K562 (cell line): Measurements from ENCODE around the gene CAMP. TPM values are rescaled to one million over a fixed set of nuclear protein-coding genes. Genes with fewer than 3 reads are reported as not detected.

Experiments
- ATAC-seq: fragments of 200-7000 bp; cut with Tn5 transposase; 3 replicates; pipeline ENCODE4 v1.9.1; 2020; ENCODE audit warnings: moderate library complexity
- BruUV-seq: library from RNA; stranded (reverse); fragments of 400-500 nt; replicated peaks from 2 replicates; lab custom pipeline; 2021; lab: Mats Ljungman, UMichigan
- CTCF ChIA-PET: fragments of 300-600 bp; formaldehyde crosslinking; extraction: SDS; loops from one replicate; lab custom pipeline; 2021; ENCODE audit warnings: low intra/inter-chr PET ratio; lab: Yijun Ruan, JAX
- POLR2A ChIA-PET: fragments of 300-600, 350-650 bp; sonication (Branson Sonifier 250); formaldehyde crosslinking; extraction: SDS; loops from one replicate; lab custom pipeline; 2021; ENCODE audit warnings: antibody characterized with exemption, inconsistent platforms; lab: Yijun Ruan, JAX
- DNase-seq, 4 experiments: peaks; one replicate each; pipeline versions ENCODE4 v3.0.0 to v3.0.0-alpha.2; 2011 to 2018; ENCODE audit warnings: low spot score in 3 of 4, mixed read lengths in 3 of 4; ENCODE audit errors: extremely low read depth in 1 of 4
- FAIRE-seq: peaks from 2 replicates; lab custom pipeline; 2011; peaks lifted over from hg19 to GRCh38; lab: Jason Lieb, UNC
- H2AFZ ChIP-seq: 2 replicates; pipeline ENCODE4 v1.6.0; 2011; ENCODE audit warnings: low read depth, low read length, control low read depth, inconsistent platforms
- H3K27ac ChIP-seq: fragments of 200-600 bp; 3 replicates; pipeline ENCODE4 v1.8.0; 2011; ENCODE audit warnings: low read depth, mild to moderate bottlenecking, control low read depth, inconsistent platforms, low read length, moderate library complexity, mixed read lengths; ENCODE audit errors: extremely low read depth
- H3K27me3 ChIP-seq, 2 experiments: fragments of 300-600 bp in 1 of 2; 2 replicates in 1 of 2; 3 replicates in 1 of 2; pipeline versions ENCODE4 v1.6.0 to v1.8.0; 2011; ENCODE audit warnings: inconsistent platforms in 2 of 2, low read length in 2 of 2, mild to moderate bottlenecking in 1 of 2, mixed read lengths in 1 of 2, moderate library complexity in 1 of 2; ENCODE audit not compliant: control insufficient read depth in 2 of 2, insufficient read depth in 2 of 2
- H3K36me3 ChIP-seq: fragments of 300-600 bp; 3 replicates; pipeline ENCODE4 v1.8.0; 2011; ENCODE audit warnings: mild to moderate bottlenecking, low read length, inconsistent platforms; ENCODE audit not compliant: control insufficient read depth, insufficient read depth
- H3K4me1 ChIP-seq, 2 experiments: fragments of 200-600 bp in 1 of 2; replicated peaks in 1 of 2; 2 replicates in 1 of 2; 3 replicates in 1 of 2; pipeline versions ENCODE4 v1.5.1 to v1.8.0; 2011; ENCODE audit warnings: inconsistent platforms in 2 of 2, low read length in 2 of 2, mild to moderate bottlenecking in 1 of 2, mixed read lengths in 1 of 2, moderate library complexity in 1 of 2; ENCODE audit not compliant: control insufficient read depth in 2 of 2, insufficient read depth in 2 of 2
- H3K4me2 ChIP-seq: 2 replicates; pipeline ENCODE4 v1.6.1; 2011; ENCODE audit warnings: low read length, control low read depth, inconsistent platforms, mixed read lengths; ENCODE audit not compliant: insufficient read depth
- H3K4me3 ChIP-seq: fragments of 200-600 bp; sonication (generic), shearing (Covaris generic); 2 replicates; pipeline ENCODE4 v1.5.1; 2016; ENCODE audit warnings: control low read depth, inconsistent platforms
- H3K79me2 ChIP-seq: fragments of 200-600 bp; 3 replicates; pipeline ENCODE4 v1.8.0; 2011; ENCODE audit warnings: low read length, inconsistent platforms; ENCODE audit not compliant: control insufficient read depth, insufficient read depth
- H3K9ac ChIP-seq, 2 experiments: 2 replicates each; pipeline versions ENCODE4 v1.6.0 to v1.6.1; 2011; ENCODE audit warnings: low read depth in 2 of 2, low read length in 2 of 2, control low read depth in 1 of 2, inconsistent platforms in 1 of 2, mild to moderate bottlenecking in 1 of 2, mixed read lengths in 1 of 2; ENCODE audit not compliant: insufficient read depth in 1 of 2
- H3K9me1 ChIP-seq: one replicate; pipeline ENCODE4 v1.6.0; 2011; ENCODE audit warnings: inconsistent platforms, mild to moderate bottlenecking, low read length, moderate library complexity; ENCODE audit not compliant: control insufficient read depth, insufficient read depth
- H3K9me3 ChIP-seq: replicated peaks from 2 replicates; pipeline ENCODE4 v1.5.1; 2011; ENCODE audit warnings: low read depth, low read length, inconsistent platforms; ENCODE audit not compliant: control insufficient read depth, insufficient read depth
- H4K20me1 ChIP-seq: replicated peaks from 2 replicates; pipeline ENCODE4 v1.6.1; 2011; ENCODE audit warnings: low read length, inconsistent platforms, mixed read lengths; ENCODE audit not compliant: control insufficient read depth, insufficient read depth
- EGR1 ChIP-seq: fragments of 450-650 bp; conservative IDR thresholded peaks from 2 replicates; pipeline ENCODE4 v1.6.1; 2017; ENCODE audit warnings: mild to moderate bottlenecking
- MAFF ChIP-seq: IDR thresholded peaks from 2 replicates; pipeline ENCODE4 v1.6.1; 2012; ENCODE audit warnings: low read length, improper control_type of control experiment
- RFX1 ChIP-seq: fragments of 450-650 bp; IDR thresholded peaks from 2 replicates; pipeline ENCODE4 v1.6.1; 2016; ENCODE audit warnings: mild to moderate bottlenecking, moderate library complexity
- WGBS: fragments of 100-300 bp; shearing (Covaris generic); methylation state at CpG from one replicate; pipeline ENCODE4 v1.1.6; 2016; ENCODE audit warnings: low coverage, mixed read lengths; ENCODE audit not compliant: insufficient coverage; ENCODE audit errors: missing lambda C conversion rate; 5-methylcytosine and 5-hydroxymethylcytosine counted together
- in situ Hi-C: fragments of 300-500 bp; cut with MboI; formaldehyde crosslinking; loops from 4 replicates; pipeline ENCODE4 v1.15.0; 2018; ENCODE audit warnings: inconsistent platforms, mixed read lengths
- intact Hi-C: fragments of 100-400 bp; cut with micrococcal nuclease; formaldehyde crosslinking; loops from 2 replicates; pipeline ENCODE4 v1.14.2; 2022
- polyA plus RNA-seq, 8 experiments: library from polyadenylated mRNA; depleted of rRNA in 4 of 8; stranded (reverse) in 5 of 8; unstranded in 3 of 8; fragments of >200 nt; fragmentation: Nextera tagmentation in 2 of 8; fragmentation: Illumina TruSeq in 1 of 8; extraction: Ambion mirVana in 2 of 8; extraction: Trizol in 1 of 8; gene quantifications; 2 replicates each; pipeline versions ENCODE4 v1.2.1 to v1.2.3, GENCODE V29; 2011 to 2014; ENCODE audit warnings: inconsistent platforms in 1 of 8, missing spikeins in 1 of 8
- total RNA-seq, 7 experiments: library from RNA; depleted of rRNA in 6 of 7; stranded (reverse); fragments of >200 nt in 6 of 7; fragmentation: Illumina TruSeq in 2 of 7; extraction: Trizol in 2 of 7; gene quantifications; 2 replicates each; pipeline versions ENCODE4 v1.2.1 to v1.2.3, GENCODE V29; 2011 to 2021; ENCODE audit warnings: low replicate concordance in 1 of 7

Gene CAMP
- total and polyA plus RNA-seq, 9 of the 15 experiments (the other 6 are each of a cell fraction or from before 2014, with no cell fraction given): 0.22 TPM; not detected in 8

DNA sequence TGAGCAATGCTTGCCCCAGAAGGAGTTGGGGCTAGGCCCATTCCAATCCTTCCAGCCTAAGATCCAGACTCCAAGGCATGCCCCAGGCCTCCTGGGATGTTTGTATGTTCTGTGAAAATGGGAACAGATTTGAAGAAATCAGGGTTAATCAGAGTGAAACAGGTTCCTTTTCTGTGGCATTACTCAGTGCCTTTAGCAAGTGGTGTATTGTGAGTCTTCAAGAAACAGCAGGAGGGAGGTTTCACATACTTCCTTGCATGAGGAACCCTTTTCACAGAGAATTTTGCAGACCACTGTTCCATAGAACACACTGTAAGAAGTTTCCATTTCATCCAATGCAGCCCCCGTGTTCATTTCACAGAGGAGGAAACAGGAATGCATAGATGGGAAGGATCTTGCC is 26.7 kb upstream of the CAMP start:
- Histone ChIP-seq H3K9ac (no peak overlapping the region), H3K27ac (no peak overlapping the region), H3K27me3 (no peaks in the 10 kb centered on the region), H3K4me1 (no peaks in the 10 kb centered on the region; a peak in 2 of 5 replicates), H3K4me2 (no peak overlapping the region), H2AFZ (no peak overlapping the region), H4K20me1 (no peaks in the 10 kb centered on the region), H3K79me2 (no peaks in the 10 kb centered on the region), H3K9me3 (no peaks in the 10 kb centered on the region), H3K4me3 (no peak overlapping the region), H3K36me3 (no peaks in the 10 kb centered on the region), H3K9me1 (no peaks in the 10 kb centered on the region)
- CTCF ChIA-PET: no interaction called here
- ATAC-seq: no peak
- no peak for TF ChIP-seq MAFF
- DNase-seq: no peak
- BruUV-seq: no TSS peak
- intact Hi-C loops (loop anchor here (10.0 kb wide), 2 partner anchors 78 to 208 kb away; no protein-coding TSS in a partner anchor), in situ Hi-C loops (loop anchor here (10.0 kb wide), 1 partner anchor 238 kb away; the partner anchor contains the start of gene PLXNB1)
- POLR2A ChIA-PET: no interaction called here
- no CpG with 5 or more reads among the region's 1 CpG for WGBS
- no peak for FAIRE-seq

GRCh38 chr3:48199117-48199516 is 24.2 kb upstream of the CAMP start:
- FAIRE-seq (no peak), ATAC-seq (no peak), DNase-seq (no peak)
- no peaks in the 10 kb centered on the region for H4K20me1 ChIP-seq
- H2AFZ ChIP-seq: no peak overlapping the region
- no peaks in the 10 kb centered on the region for H3K9me3 ChIP-seq
- CTCF ChIA-PET: no interaction called here
- intact Hi-C loops: loop anchor here (10.0 kb wide), 2 partner anchors 76 to 206 kb away; no protein-coding TSS in a partner anchor
- TF ChIP-seq RFX1: peak; percentile 84
- no peak for TF ChIP-seq EGR1
- TF ChIP-seq, all 486 proteins: peak for 1
- Histone ChIP-seq H3K27ac (no peak overlapping the region), H3K9ac (no peak overlapping the region), H3K79me2 (no peaks in the 10 kb centered on the region), H3K36me3 (no peaks in the 10 kb centered on the region), H3K9me1 (no peaks in the 10 kb centered on the region), H3K27me3 (no peaks in the 10 kb centered on the region), H3K4me2 (no peak overlapping the region), H3K4me1 (no peaks in the 10 kb centered on the region; a peak in 3 of 5 replicates), H3K4me3 (no peak overlapping the region)
- in situ Hi-C loops: loop anchor here (10.0 kb wide), 1 partner anchor 236 kb away; the partner anchor contains the start of gene PLXNB1
- no TSS peak for BruUV-seq
- POLR2A ChIA-PET: interaction anchor here (0.7 to 0.9 kb wide), 2 partner anchors 18 to 42 kb away, joined by 3 read pairs; partner anchors contain the start of gene ZNF589
